ENCODE measurements around the gene RABGAP1L. TPM values are rescaled to one million over a fixed set of nuclear protein-coding genes. Genes with fewer than 3 reads are reported as not detected.

RABGAP1L gene
- total RNA-seq, 4 donors from 2014 or later, result 70.5 to 100 (median 92.6) TPM

DNA sequence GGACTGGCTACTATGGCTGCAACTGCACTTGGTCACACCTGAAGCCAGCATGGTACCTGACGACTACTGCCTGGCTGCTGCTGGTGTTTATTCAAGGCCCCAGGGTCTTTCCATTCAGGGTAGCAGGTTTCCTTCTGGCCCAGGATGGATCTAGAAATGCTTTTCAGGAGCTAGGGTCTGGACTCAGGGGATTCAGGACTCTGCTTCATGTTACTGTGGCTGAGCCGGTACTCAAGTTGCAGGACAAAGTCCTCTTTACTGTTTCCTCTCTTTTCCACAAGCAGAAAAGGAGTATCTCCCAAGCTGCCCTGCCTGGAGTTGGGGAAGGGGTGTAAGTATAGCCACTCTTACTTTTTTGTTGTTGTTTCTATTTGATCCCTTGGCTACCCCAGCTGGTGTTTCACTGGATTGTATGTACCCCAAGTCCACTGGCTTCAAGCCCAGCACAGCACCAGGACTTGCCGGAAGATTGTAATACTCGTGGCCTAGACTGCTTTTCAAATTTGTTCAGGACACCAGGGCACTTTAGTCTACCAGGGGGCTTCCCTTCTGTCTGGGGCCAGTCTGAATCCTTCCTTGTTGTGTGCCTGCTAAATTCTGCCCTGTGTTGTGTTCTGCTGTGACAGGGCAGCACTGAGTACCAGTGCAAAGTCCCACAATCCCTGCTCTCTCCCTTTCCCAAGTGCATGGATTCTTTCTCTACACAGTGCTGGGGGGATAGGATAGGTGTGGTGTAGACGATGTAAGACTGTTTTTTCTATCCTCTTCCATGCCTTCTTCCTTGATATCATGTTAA lies 536.9 kb downstream of the RABGAP1L start:
- no peaks in the 10 kb centered on the region for H3K27me3 ChIP-seq
- H3K4me3 ChIP-seq (replicated peaks in 1 of 3), result no peak overlapping the region
- H3K36me3 ChIP-seq, result no peaks in the 10 kb centered on the region
- TF ChIP-seq POLR2A (IDR thresholded peaks at IDR 0.05), result no peak
- TF ChIP-seq, protein P1, sequence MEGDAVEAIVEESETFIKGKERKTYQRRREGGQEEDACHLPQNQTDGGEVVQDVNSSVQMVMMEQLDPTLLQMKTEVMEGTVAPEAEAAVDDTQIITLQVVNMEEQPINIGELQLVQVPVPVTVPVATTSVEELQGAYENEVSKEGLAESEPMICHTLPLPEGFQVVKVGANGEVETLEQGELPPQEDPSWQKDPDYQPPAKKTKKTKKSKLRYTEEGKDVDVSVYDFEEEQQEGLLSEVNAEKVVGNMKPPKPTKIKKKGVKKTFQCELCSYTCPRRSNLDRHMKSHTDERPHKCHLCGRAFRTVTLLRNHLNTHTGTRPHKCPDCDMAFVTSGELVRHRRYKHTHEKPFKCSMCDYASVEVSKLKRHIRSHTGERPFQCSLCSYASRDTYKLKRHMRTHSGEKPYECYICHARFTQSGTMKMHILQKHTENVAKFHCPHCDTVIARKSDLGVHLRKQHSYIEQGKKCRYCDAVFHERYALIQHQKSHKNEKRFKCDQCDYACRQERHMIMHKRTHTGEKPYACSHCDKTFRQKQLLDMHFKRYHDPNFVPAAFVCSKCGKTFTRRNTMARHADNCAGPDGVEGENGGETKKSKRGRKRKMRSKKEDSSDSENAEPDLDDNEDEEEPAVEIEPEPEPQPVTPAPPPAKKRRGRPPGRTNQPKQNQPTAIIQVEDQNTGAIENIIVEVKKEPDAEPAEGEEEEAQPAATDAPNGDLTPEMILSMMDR (IDR thresholded peaks at IDR 0.05), result no peak
- H3K27ac ChIP-seq, result no peak overlapping the region
- H3K9me3 ChIP-seq, result no peaks in the 10 kb centered on the region
- intact Hi-C loops (cut with DNase I), result no loop called here
- H3K4me1 ChIP-seq, result no peaks in the 10 kb centered on the region
- 96% methylated on average over 5 of the region's 5 CpGs for WGBS, 2 donors
- no peak for DNase-seq

DNA sequence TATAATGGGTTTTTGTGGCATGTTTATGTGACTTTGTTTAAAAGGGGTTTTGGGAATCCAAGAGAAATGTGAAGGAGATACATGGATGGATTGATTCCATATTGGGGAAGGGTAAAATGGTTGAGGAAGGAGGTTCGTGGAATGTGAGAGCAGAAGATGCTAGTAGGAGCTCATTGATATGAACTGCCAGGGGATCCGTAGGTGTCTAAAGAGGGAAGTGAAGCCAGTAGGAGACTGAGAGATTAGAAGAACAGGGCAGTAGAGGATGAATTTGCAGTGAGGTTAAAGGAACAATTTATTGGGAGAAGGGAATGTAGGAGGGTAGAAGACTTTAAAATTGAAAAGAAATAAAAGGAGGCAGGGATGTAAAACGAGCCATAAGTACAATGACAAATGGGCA lies 541.0 kb downstream of the RABGAP1L start:
- DNase-seq, result no peak
- Histone ChIP-seq H3K4me1 (no peaks in the 10 kb centered on the region), H3K4me3 (replicated peaks in 1 of 3) (no peak overlapping the region), H3K36me3 (no peaks in the 10 kb centered on the region), H3K27ac (no peak overlapping the region), H3K27me3 (no peaks in the 10 kb centered on the region), H3K9me3 (no peaks in the 10 kb centered on the region)
- WGBS, 2 donors, result 92 to 94% methylated on average over 3 of the region's 3 CpGs
- intact Hi-C loops (cut with DNase I), result no loop called here
- no peak for TF ChIP-seq POLR2A (IDR thresholded peaks at IDR 0.05)
- TF ChIP-seq, protein P1 (IDR thresholded peaks at IDR 0.05), result no peak

DNA sequence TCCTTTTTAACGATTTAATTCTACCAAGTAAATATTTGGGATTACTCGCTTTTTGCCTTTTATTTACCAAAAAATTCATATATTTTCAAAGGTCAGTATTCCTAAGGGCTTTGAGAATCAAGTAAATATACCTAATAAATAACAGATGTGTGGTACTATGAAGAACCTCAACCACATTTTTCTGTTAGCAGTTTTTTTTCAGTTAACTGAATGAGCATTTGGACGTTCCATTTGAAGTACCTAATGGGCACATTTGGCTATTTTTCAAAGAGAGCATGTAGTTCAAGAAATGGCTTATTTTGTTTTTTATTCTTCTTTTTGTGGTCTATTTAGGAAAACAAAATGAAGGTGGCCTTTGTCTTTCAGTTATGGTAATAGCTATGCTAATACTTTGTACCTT lies 541.5 kb downstream of the RABGAP1L start:
- TF ChIP-seq, protein P1 (IDR thresholded peaks at IDR 0.05), result no peak
- TF ChIP-seq POLR2A (IDR thresholded peaks at IDR 0.05), result no peak
- DNase-seq, result no peak
- Histone ChIP-seq H3K36me3 (no peaks in the 10 kb centered on the region), H3K4me3 (replicated peaks in 1 of 3) (no peak overlapping the region), H3K4me1 (no peaks in the 10 kb centered on the region), H3K27ac (no peak overlapping the region), H3K9me3 (no peaks in the 10 kb centered on the region), H3K27me3 (no peaks in the 10 kb centered on the region)
- intact Hi-C loops (cut with DNase I), result no loop called here
- WGBS, 2 donors, result 80 to 83% methylated on average over 3 of the region's 3 CpGs

DNA sequence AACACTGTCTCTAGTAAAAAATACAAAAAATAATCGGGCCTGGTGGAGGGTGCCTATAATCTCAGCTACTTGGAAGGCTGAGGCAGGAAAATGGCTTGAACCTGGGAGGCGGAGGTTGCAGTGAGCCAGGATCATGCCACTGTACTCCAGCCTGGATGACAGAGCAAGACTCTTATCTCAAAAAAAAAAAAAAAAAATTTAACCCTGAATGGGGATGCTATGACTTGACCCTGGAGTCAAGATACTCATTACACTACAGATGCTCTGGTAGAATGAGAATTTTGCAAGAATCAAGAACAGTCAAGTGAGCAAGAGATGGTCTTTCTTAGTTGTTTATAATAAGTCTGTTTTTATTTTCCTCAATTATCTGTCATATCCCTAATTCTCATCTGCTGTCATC lies 542.2 kb downstream of the RABGAP1L start:
- Histone ChIP-seq H3K36me3 (no peaks in the 10 kb centered on the region), H3K27me3 (no peaks in the 10 kb centered on the region), H3K4me3 (replicated peaks in 1 of 3) (no peak overlapping the region), H3K9me3 (no peaks in the 10 kb centered on the region), H3K27ac (no peak overlapping the region), H3K4me1 (no peaks in the 10 kb centered on the region)
- intact Hi-C loops (cut with DNase I), result no loop called here
- no peak for DNase-seq
- 91 to 95% methylated on average over 2 of the region's 2 CpGs for WGBS, 2 donors
- TF ChIP-seq, protein P1 (IDR thresholded peaks at IDR 0.05), result no peak
- TF ChIP-seq POLR2A (IDR thresholded peaks at IDR 0.05), result no peak

DNA sequence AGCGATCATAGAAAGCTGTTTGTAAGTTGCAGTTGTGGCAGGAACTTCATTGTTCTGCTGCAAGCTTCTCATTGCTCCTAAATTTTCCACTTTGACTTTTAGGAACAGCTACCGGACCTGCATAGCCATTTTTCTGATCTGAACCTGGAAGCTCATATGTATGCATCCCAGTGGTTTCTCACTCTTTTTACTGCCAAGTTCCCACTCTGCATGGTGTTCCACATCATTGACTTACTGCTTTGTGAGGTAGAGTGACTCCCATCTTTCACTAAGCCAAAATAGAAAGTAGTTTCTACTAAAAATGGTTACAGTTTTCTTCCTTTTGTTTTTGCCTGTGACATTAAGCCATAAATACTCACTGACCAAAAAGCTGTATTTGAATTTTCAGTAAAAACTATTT lies 542.7 kb downstream of the RABGAP1L start:
- no peaks in the 10 kb centered on the region for H3K36me3 ChIP-seq
- TF ChIP-seq POLR2A (IDR thresholded peaks at IDR 0.05), result no peak
- TF ChIP-seq, protein P1 (IDR thresholded peaks at IDR 0.05), result no peak
- 65 to 66% methylated on average over 2 of the region's 2 CpGs for WGBS, 2 donors
- H3K9me3 ChIP-seq, result no peaks in the 10 kb centered on the region
- H3K27me3 ChIP-seq, result no peaks in the 10 kb centered on the region
- no peaks in the 10 kb centered on the region for H3K4me1 ChIP-seq
- H3K4me3 ChIP-seq (replicated peaks in 1 of 3), result no peak overlapping the region
- intact Hi-C loops (cut with DNase I), result no loop called here
- no peak overlapping the region for H3K27ac ChIP-seq
- no peak for DNase-seq

Measured in thyroid gland (tissue), 4 donors.